RPMI8226 (cell line): ENCODE results near the gene FGD3.
"Not testable (repeated sequence)": the region's sequence is repeated elsewhere in the genome, so short reads cannot be mapped to it uniquely, and the experiment has no call there.

Experiments used
- DNase-seq: peaks from one replicate; pipeline ENCODE4 v3.0.0-alpha.2; 2015

FGD3 gene

GRCh38 chr9:92979283-92980056, 32.1 kb downstream of the FGD3 start:
- no peak for DNase-seq

GRCh38 chr9:92980085-92980745, 32.9 kb downstream of the FGD3 start:
- DNase-seq = no peak

- no peak for DNase-seq
These were observed 34.8 kb downstream of the FGD3 start for GRCh38 chr9:92982130-92982529.

GRCh38 chr9:92983984-92984589, 36.8 kb downstream of the FGD3 start:
- peak; percentile 36 for DNase-seq

- no peak for DNase-seq
These were observed 37.7 kb downstream of the FGD3 start for GRCh38 chr9:92984976-92985375.

GRCh38 chr9:92986176-92987119, 39.1 kb downstream of the FGD3 start:
- DNase-seq = peak; percentile 21

GRCh38 chr9:92988215-92988768, 41.0 kb downstream of the FGD3 start:
- DNase-seq = no peak

GRCh38 chr9:92989561-92989960, 42.2 kb downstream of the FGD3 start:
- no peak for DNase-seq

GRCh38 chr9:92990461-92990860, 43.1 kb downstream of the FGD3 start:
- DNase-seq = no peak

GRCh38 chr9:92992549-92992948, 45.2 kb downstream of the FGD3 start:
- DNase-seq = no peak

GRCh38 chr9:92998871-92999270, 51.5 kb downstream of the FGD3 start:
- DNase-seq = not testable (repeated sequence)

GRCh38 chr9:93001031-93001430, 53.7 kb downstream of the FGD3 start:
- DNase-seq = no peak

GRCh38 chr9:93002700-93003099, 55.4 kb downstream of the FGD3 start:
- no peak for DNase-seq

GRCh38 chr9:93003552-93004407, 56.5 kb downstream of the FGD3 start:
- peak; percentile 62 for DNase-seq

GRCh38 chr9:93004561-93004960, 57.2 kb downstream of the FGD3 start:
- no peak for DNase-seq

- no peak for DNase-seq
These were observed 58.6 kb downstream of the FGD3 start for GRCh38 chr9:93005876-93006275.

- no peak for DNase-seq
These were observed 60.3 kb downstream of the FGD3 start for GRCh38 chr9:93007529-93008058.

- DNase-seq = no peak
These were observed 61.1 kb downstream of the FGD3 start for GRCh38 chr9:93008457-93008856.

GRCh38 chr9:93009337-93010015, 62.2 kb downstream of the FGD3 start:
- DNase-seq = no peak

- no peak for DNase-seq
These were observed 62.7 kb downstream of the FGD3 start for GRCh38 chr9:93010056-93010455.

- no peak for DNase-seq
These were observed 63.4 kb downstream of the FGD3 start for GRCh38 chr9:93010704-93011103.
